GM21717 (cell line): ENCODE data around the gene UQCR11.
"Not testable (repeated sequence)": the region's sequence is repeated elsewhere in the genome, so short reads cannot be mapped to it uniquely, and the experiment has no call there.

Experiments
- ATAC-seq: cut with Tn5 transposase; IDR thresholded peaks from one replicate; pipeline ENCODE4 v1.9.1; 2021; ENCODE audit warnings: mild to moderate bottlenecking, moderate library complexity; ENCODE audit not compliant: unreplicated experiment

UQCR11 gene

GRCh38 chr19:1605236-1606137, at the start of gene UQCR11:
Gene UQCR11 (minus strand): TSS chr19:1605462. CDS start chr19:1605409, 53 bp downstream.
- ATAC-seq, result peak; percentile 69

DNA sequence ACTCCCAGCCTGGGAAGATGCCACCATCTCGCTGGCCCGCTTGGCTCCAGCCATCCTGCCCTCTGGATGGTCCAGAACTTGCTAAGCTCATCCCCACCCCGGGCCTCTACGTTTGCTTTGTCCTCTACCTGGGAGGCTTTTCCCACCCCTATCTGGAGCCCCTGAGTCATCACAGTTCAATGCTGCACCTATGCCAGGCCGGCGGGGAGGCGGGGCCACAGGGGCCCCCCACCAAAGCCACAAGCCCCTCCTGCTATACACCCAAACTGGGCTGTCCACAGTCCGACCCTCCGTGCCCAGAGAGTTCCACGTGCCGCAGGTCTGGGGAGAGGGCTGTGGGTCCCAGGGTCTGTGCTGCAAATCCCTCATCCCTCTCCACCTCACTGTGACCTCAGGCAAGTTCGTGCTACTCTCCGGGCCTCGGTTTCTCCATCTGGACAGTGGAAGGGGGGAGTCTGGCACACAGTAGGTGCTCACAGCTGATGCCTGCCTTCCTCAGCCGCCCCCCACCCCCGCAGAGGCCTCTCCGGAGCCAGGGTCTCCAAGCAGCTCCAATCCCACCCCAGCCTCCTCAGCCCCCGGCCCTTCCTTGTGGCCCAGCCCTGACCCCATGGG, 49.0 kb upstream of the UQCR11 start:
- ATAC-seq, result no peak

DNA sequence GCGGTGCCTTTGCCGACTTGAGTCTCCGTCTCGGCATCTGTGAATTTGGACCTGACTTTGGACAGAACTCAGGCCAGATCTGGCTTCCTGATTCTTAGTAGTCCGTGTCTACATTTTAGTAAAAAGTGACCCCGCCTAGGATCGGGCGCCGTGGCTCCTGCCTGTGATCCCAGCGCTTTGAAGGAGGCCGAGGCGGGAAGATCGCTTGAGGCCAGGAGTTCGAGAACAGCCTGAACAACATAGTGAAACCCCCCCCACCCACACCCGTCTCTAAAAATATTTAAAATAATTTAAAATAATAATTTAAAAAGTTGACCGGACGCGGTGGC, 48.0 kb upstream of the UQCR11 start:
- no peak for ATAC-seq

DNA sequence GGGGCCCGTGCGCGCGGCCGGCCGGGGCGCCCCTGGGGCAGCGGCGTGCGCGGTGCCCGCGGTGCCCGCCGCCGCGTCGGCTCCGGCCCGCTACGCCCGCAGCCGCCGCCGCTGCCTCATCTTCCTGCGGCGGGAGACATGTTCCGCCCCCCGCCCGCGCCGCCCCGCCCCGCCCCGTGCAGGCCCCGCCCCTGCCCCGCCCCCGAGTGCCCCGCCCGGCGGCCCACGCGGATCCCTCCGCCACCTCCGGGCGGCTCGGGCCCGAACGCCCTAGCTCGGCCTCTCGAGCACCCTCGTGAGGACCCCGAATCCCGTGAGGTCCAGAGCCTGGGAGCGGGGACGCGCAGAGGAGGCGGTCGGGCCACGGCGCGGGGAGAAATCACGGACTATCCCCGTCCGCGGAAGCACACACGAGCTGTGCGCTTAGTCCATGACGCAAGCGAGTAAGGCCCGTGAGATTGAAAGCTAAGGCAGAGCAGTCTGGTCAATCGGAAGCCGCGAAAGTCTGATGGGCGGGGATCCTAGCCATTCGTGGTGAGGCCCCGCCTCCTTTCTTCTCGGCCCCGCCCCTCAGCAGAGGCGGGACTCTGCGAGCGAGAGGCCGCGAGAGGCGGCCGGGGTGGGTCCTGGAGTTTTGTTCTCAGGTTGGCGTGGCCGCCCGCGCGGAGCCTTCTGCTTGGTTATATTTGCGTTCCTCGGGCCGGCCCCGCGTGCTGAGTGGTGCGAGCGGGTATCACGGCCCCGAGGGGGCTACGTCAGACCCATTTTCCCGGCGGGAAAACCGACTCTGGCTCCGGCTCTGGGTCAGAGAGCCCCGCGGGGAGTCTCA, 47.4 kb upstream of the UQCR11 start, which contains the start of gene TCF3:
TSS of gene TCF3 (minus strand) at position 145 of the 829 bp plus-strand sequence. CDS start 2,367 bp downstream, outside the sequence.
- ATAC-seq, result peak; percentile 54

- no peak for ATAC-seq
Measured at GRCh38 chr19:1651568-1652291, 46.5 kb upstream of the UQCR11 start.

GRCh38 chr19:1650650-1651567, 45.6 kb upstream of the UQCR11 start:
- ATAC-seq, result no peak

GRCh38 chr19:1649706-1650649, 44.7 kb upstream of the UQCR11 start:
- ATAC-seq, result no peak

DNA sequence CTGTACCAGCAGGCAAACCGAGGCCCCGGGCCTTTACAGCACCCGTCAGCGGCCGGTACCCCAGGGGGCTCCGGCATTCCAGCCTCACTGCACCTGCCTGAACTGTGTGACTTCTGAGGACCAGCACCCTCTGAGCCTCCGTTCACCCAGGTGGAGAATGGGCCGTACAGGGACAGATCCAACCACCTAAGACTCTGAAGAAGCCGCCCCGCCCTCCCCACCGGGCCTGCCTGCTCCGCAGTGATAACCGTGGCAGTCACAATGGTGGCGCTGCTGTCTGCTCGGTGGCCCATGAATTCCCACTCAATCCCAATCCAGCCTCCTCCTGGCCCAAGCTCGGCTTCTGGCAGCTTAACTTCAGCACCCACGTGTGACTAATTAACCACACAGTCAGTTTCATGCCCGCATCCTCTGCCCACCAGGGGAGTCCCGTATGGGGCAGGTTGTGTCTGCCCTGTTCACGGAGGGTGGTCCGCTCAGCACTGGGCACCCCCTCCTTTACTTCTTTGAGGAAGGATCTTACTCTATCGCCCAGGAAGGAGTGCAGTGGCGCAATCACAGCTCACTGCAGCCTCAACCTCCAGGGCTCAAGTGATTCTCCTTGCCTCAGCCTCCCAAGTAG, 43.8 kb upstream of the UQCR11 start:
- no peak for ATAC-seq

- ATAC-seq, result no peak
Measured at GRCh38 chr19:1648459-1648849, 43.2 kb upstream of the UQCR11 start.

GRCh38 chr19:1647501-1648458, 42.5 kb upstream of the UQCR11 start:
- ATAC-seq, result no peak

DNA sequence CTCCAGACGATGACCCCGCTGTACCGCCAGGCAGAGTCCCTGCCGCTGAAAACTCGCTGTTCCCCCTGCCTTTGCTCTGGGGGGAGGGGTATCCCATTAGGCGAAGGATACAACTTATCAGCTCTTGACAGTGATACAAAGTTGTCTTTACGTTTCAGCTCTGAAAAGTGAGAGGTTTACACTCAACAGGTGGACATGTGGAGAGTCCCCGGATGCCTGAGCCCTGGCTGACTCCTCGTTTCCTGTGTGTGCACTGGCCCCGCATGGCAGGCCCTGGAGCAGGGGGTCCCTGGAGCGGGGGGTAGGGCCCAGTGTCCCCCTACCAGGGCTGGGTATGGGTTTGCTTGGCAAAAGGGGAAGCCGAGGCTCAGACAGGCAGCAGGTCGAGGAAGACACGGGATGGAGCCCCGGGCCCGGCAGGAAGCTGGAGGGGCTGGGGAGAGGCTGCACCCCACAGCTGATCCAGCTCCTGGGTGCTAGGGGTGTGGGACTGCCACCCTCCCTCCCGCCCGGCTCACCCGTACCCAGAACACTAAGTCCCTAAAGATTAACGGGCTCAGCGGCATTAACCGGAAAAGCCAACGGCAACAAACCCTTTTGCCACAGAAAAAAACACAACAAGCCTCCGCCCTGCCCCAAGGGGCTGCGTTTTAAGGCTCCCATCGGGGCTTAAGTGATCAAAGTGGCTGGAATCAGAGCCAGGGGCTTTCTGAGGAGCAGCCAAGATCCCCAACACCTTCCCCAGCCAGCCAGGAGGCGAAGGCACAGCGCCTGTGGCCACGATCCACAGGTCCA, 41.6 kb upstream of the UQCR11 start:
- no peak for ATAC-seq

DNA sequence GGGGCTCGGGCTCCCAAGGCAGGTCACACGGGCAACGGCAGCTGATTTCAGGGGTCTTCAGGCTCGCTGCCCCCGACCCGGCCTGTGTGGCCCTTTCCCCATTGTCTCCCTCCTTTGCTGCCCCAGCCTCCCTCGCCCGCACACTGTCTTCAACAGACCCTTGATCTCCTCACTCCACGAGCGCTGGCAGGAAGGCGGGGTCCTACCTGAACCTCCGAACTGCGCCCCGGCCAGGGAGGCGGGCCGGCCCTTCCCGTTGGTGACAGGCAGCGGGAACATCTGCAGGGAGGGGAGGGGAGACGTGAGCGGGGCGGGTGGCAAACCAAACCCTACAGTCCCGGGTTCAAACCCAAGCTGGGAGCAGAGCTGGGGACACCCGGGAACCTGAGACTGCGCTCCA, 40.9 kb upstream of the UQCR11 start:
- ATAC-seq, result no peak

DNA sequence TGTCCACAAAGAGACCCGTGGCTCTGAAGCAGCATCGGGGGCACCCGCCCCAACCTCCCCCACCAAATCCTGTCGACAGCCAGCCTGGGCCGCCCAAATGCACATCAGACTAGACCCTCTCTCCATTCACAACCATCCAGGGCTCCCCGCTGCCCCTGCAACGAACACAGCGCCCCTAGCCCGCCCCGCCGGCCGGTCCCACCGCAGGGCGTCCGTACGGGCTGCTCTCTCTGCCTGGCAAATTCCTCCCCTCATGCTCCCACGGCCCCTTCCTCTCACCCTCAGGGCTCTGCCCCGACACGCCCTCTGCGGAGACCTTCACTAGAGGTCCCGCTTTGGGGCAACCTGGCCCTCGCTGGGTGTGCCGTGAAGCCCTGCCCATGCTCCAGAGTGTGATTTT, 40.0 kb upstream of the UQCR11 start:
- no peak for ATAC-seq

DNA sequence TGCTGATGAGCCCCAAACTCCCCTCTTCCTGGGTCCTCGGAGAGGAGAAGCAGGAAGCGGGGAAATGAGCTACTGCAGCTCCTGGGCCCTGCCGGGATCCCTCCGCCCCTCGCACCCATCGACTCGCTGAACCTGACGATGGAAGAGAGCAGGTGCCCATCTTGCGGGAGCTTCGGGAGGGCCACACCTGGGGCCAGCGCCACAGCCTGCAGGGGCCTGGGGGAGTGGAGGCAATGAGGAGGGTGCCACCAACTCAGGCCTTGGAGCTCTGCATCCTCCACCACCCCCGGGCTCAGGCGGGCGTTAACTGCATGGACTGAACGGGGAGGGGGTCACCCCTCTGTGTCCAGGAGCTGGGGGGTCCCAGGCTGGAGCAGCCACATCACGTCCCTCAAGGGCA, 38.8 kb upstream of the UQCR11 start:
- no peak for ATAC-seq

DNA sequence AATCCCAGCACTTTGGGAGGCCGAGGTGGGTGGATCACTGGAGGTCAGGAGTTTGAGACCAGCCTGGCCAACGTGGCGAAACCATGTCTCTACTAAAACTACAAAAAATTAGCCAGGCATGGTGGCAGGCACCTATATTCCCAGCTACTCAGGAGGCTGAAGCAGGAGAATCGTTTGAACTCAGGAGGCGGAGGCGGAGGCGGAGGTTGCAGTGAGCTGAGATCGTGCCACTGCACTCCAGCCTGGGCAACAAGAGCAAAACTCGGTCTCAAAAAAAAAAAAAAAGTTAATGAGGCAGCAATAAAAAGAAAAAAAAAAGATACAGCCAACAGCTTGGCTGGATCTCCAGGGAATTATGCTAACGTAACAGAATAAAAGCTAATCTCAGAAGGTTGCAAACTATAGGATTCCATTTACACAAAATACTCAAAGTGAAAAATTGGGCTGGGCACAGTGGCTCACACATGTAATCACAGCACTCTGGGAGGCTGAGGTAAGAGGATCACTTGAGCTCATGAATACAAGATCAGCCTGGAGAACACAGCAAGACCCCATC, 35.7 kb upstream of the UQCR11 start:
- not testable (repeated sequence) for ATAC-seq
